H9 (cell line): ENCODE data around the gene TBL1Y. TPM values are rescaled to one million over a fixed set of nuclear protein-coding genes. Genes with fewer than 3 reads are reported as not detected.

Experiments used
- DNase-seq: peaks from one replicate; pipeline ENCODE4 v3.0.0-alpha.2; 2017
- H2AFZ ChIP-seq: one replicate; pipeline ENCODE4 v1.6.1; 2013; ENCODE audit warnings: mild to moderate bottlenecking, low read length, control low read depth, moderate library complexity
- H2AK5ac ChIP-seq: 2 replicates; pipeline ENCODE4 v1.6.1; 2013; ENCODE audit warnings: low read length, control low read depth, mixed read lengths; ENCODE audit not compliant: insufficient read length
- H2BK120ac ChIP-seq: one replicate; pipeline ENCODE4 v1.6.1; 2013; ENCODE audit warnings: low read depth, mild to moderate bottlenecking, low read length, control low read depth, inconsistent platforms; ENCODE audit not compliant: poor library complexity, severe bottlenecking
- H2BK12ac ChIP-seq: 2 replicates; pipeline ENCODE4 v1.6.1; 2013; ENCODE audit warnings: low read length, control low read depth, mixed read lengths, low read depth; ENCODE audit not compliant: insufficient read length
- H2BK15ac ChIP-seq: 2 replicates; pipeline ENCODE4 v1.6.1; 2013; ENCODE audit warnings: low read depth, low read length, control low read depth
- H2BK20ac ChIP-seq: one replicate; pipeline ENCODE4 v1.6.1; 2013; ENCODE audit warnings: low read depth, mild to moderate bottlenecking, low read length, control low read depth, inconsistent platforms; ENCODE audit not compliant: poor library complexity, severe bottlenecking
- H2BK5ac ChIP-seq: 2 replicates; pipeline ENCODE4 v1.6.1; 2013; ENCODE audit warnings: low read length, control low read depth, mixed read lengths; ENCODE audit not compliant: insufficient read length
- H3K14ac ChIP-seq: 2 replicates; pipeline ENCODE4 v1.6.1; 2013; ENCODE audit warnings: low read length, control low read depth; ENCODE audit not compliant: insufficient read depth
- H3K18ac ChIP-seq: 2 replicates; pipeline ENCODE4 v1.6.1; 2013; ENCODE audit warnings: low read depth, mild to moderate bottlenecking, mixed read lengths, low read length, control low read depth; ENCODE audit not compliant: insufficient read length
- H3K23ac ChIP-seq: 2 replicates; pipeline ENCODE4 v1.6.1; 2013; ENCODE audit warnings: low read length, control low read depth, mixed read lengths, low read depth; ENCODE audit not compliant: insufficient read length
- H3K23me2 ChIP-seq: 2 replicates; pipeline ENCODE4 v1.6.1; 2013; ENCODE audit warnings: low read depth, mild to moderate bottlenecking, mixed read lengths, low read length, control low read depth; ENCODE audit not compliant: insufficient read length, poor library complexity, severe bottlenecking
- H3K27ac ChIP-seq: 2 replicates; pipeline ENCODE4 v1.5.1; 2013; ENCODE audit warnings: low read length, control low read depth, mixed read lengths, low read depth; ENCODE audit not compliant: insufficient read length
- H3K27me3 ChIP-seq: 2 replicates; pipeline ENCODE4 v1.6.1; 2013; ENCODE audit warnings: low read length, control low read depth, inconsistent platforms; ENCODE audit not compliant: insufficient read depth
- H3K4ac ChIP-seq: 2 replicates; pipeline ENCODE4 v1.6.1; 2013; ENCODE audit warnings: low read depth, mild to moderate bottlenecking, control low read depth, inconsistent platforms, low read length, moderate library complexity
- H3K4me1 ChIP-seq: 2 replicates; pipeline ENCODE4 v1.6.1; 2013; ENCODE audit warnings: low read length, control low read depth, inconsistent platforms; ENCODE audit not compliant: insufficient read depth
- H3K4me2 ChIP-seq: 2 replicates; pipeline ENCODE4 v1.6.1; 2013; ENCODE audit warnings: low read length, control low read depth, mixed read lengths; ENCODE audit not compliant: insufficient read length, insufficient read depth
- H3K56ac ChIP-seq: 2 replicates; pipeline ENCODE4 v1.6.1; 2013; ENCODE audit warnings: low read depth, mild to moderate bottlenecking, mixed read lengths, low read length, control low read depth; ENCODE audit not compliant: insufficient read length
- H3K79me1 ChIP-seq: 2 replicates; pipeline ENCODE4 v1.6.1; 2013; ENCODE audit warnings: low read depth, mild to moderate bottlenecking, moderate library complexity, low read length, control low read depth, inconsistent platforms; ENCODE audit not compliant: insufficient read depth, poor library complexity, severe bottlenecking
- H3K79me2 ChIP-seq: 2 replicates; pipeline ENCODE4 v1.6.1; 2013; ENCODE audit warnings: low read length, control low read depth, inconsistent platforms; ENCODE audit not compliant: insufficient read depth
- H3K9ac ChIP-seq: 2 replicates; pipeline ENCODE4 v1.6.1; 2013; ENCODE audit warnings: low read length, control low read depth, mixed read lengths; ENCODE audit not compliant: insufficient read length; ENCODE audit errors: extremely low read depth
- H3K9me3 ChIP-seq: one replicate; pipeline ENCODE4 v1.6.1; 2013; ENCODE audit warnings: low read depth, low read length, inconsistent platforms; ENCODE audit not compliant: control insufficient read depth
- H3T11ph ChIP-seq: one replicate; pipeline ENCODE4 v1.6.1; 2013; ENCODE audit warnings: mild to moderate bottlenecking, low read length, control low read depth, inconsistent platforms
- H4K20me1 ChIP-seq: one replicate; pipeline ENCODE4 v1.6.1; 2013; ENCODE audit not compliant: control insufficient read depth, insufficient read length, insufficient read depth
- H4K5ac ChIP-seq: 2 replicates; pipeline ENCODE4 v1.6.1; 2013; ENCODE audit warnings: low read depth, mild to moderate bottlenecking, mixed read lengths, low read length, control low read depth; ENCODE audit not compliant: insufficient read length
- H4K8ac ChIP-seq: replicated peaks from 2 replicates; pipeline ENCODE4 v1.6.1; 2013; ENCODE audit warnings: low read length, control low read depth, mixed read lengths, low read depth; ENCODE audit not compliant: insufficient read length
- H4K91ac ChIP-seq: 2 replicates; pipeline ENCODE4 v1.6.1; 2013; ENCODE audit warnings: low read depth, mild to moderate bottlenecking, moderate library complexity, mixed read lengths, low read length, control low read depth; ENCODE audit not compliant: insufficient read length
- H3K27ac Mint-ChIP-seq, 3 experiments: 2 replicates in 2 of 3; 3 replicates in 1 of 3; pipeline ENCODE4 v1.8.0; 2020 to 2021; ENCODE audit warnings: mixed read lengths in 3 of 3, mild to moderate bottlenecking in 1 of 3, moderate library complexity in 1 of 3
- H3K27me3 Mint-ChIP-seq: 2 replicates; pipeline ENCODE4 v1.8.0; 2021; ENCODE audit warnings: low read depth, mild to moderate bottlenecking, moderate library complexity, mixed read lengths
- H3K36me3 Mint-ChIP-seq, 3 experiments: 2 replicates in 2 of 3; 3 replicates in 1 of 3; pipeline ENCODE4 v1.8.0; 2020 to 2021; ENCODE audit warnings: low read depth in 3 of 3, mixed read lengths in 3 of 3; ENCODE audit not compliant: insufficient read depth in 1 of 3
- H3K4me1 Mint-ChIP-seq, 2 experiments: 2 replicates each; pipeline ENCODE4 v1.8.0; 2020; ENCODE audit warnings: mixed read lengths in 2 of 2
- H3K4me3 Mint-ChIP-seq, 2 experiments: 2 replicates in 1 of 2; 3 replicates in 1 of 2; pipeline ENCODE4 v1.8.0; 2020 to 2021; ENCODE audit warnings: mild to moderate bottlenecking in 2 of 2, mixed read lengths in 2 of 2, moderate library complexity in 1 of 2
- H3K9me3 Mint-ChIP-seq, 2 experiments: 2 replicates in 1 of 2; 3 replicates in 1 of 2; pipeline ENCODE4 v1.8.0; 2020; ENCODE audit warnings: mild to moderate bottlenecking in 2 of 2, mixed read lengths in 2 of 2, moderate library complexity in 1 of 2
- WGBS: extraction: QIAGEN DNeasy Blood & Tissue Kit; methylation state at CpG from one replicate; pipeline ENCODE4 v1.1.7; 2013; ENCODE audit warnings: missing lambda C conversion rate, low lambda C conversion rate, mixed read lengths; ENCODE audit not compliant: insufficient read length; ENCODE audit errors: extremely low coverage; 5-methylcytosine and 5-hydroxymethylcytosine counted together
- total RNA-seq: library from RNA; stranded (reverse); gene quantifications from 2 replicates; pipeline ENCODE4 v1.2.1, GENCODE V29; 2021
- TF ChIP-seq, protein P1 (sequence below): fragments of 200-600 bp; sonication (generic); conservative IDR thresholded peaks from 3 replicates; pipeline ENCODE4 v1.8.0; 2021; ENCODE audit warnings: antibody characterized with exemption, mild to moderate bottlenecking

Gene TBL1Y
- total RNA-seq, 1 experiment from 2014 or later = not detected

DNA sequence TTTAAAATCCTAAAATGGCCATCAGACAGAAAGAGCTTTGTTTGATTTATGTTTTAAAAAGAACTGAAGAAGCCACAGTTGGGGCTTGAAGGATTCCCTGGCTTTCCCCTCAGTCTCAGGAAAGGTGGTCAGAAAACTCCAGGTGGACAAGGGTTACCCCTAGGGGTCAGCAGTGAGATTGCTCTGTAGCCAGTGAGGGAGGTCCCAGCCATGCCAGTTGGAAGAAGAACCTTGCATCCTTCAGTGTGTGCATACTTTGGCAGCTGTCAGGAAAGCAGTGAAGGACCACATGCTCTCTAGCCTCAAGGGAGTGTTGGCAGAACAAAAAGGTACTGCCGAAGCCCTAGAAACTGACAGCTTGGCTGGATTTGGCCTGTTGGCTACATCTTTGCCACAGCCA lies 182.3 kb downstream of the TBL1Y start:
- DNase-seq = no peak
- H3K4ac ChIP-seq = no peak overlapping the region
- H3K27ac ChIP-seq = no peak overlapping the region
- H3K56ac ChIP-seq = no peak overlapping the region
- Mint-ChIP-seq H3K27me3 (no peaks in the 10 kb centered on the region), H3K4me1 (no peaks in the 10 kb centered on the region), H3K4me3 (no peak overlapping the region), H3K9me3 (no peaks in the 10 kb centered on the region), H3K27ac (no peak overlapping the region), H3K36me3 (no peaks in the 10 kb centered on the region)
- no peak overlapping the region for H2AFZ ChIP-seq
- no peak overlapping the region for H2BK5ac ChIP-seq
- no peaks in the 10 kb centered on the region for H3K9me3 ChIP-seq
- no peak overlapping the region for H3K4me2 ChIP-seq
- no peaks in the 10 kb centered on the region for H3K4me1 ChIP-seq
- H4K20me1 ChIP-seq = no peaks in the 10 kb centered on the region
- no peak overlapping the region for H4K8ac ChIP-seq
- H3K14ac ChIP-seq = no peak overlapping the region
- no peak overlapping the region for H2AK5ac ChIP-seq
- H3T11ph ChIP-seq = no peak overlapping the region
- H3K27me3 ChIP-seq = no peaks in the 10 kb centered on the region
- H3K79me2 ChIP-seq = no peaks in the 10 kb centered on the region
- no peak overlapping the region for H2BK12ac ChIP-seq
- H4K91ac ChIP-seq = no peak overlapping the region
- H2BK20ac ChIP-seq = no peak overlapping the region
- H3K23me2 ChIP-seq = no peaks in the 10 kb centered on the region
- no peak overlapping the region for H2BK120ac ChIP-seq
- no CpG with 5 or more reads among the region's 1 CpG for WGBS
- H4K5ac ChIP-seq = no peak overlapping the region
- H3K18ac ChIP-seq = no peak overlapping the region
- no peaks in the 10 kb centered on the region for H3K79me1 ChIP-seq
- H3K9ac ChIP-seq = no peak overlapping the region
- TF ChIP-seq, protein P1, sequence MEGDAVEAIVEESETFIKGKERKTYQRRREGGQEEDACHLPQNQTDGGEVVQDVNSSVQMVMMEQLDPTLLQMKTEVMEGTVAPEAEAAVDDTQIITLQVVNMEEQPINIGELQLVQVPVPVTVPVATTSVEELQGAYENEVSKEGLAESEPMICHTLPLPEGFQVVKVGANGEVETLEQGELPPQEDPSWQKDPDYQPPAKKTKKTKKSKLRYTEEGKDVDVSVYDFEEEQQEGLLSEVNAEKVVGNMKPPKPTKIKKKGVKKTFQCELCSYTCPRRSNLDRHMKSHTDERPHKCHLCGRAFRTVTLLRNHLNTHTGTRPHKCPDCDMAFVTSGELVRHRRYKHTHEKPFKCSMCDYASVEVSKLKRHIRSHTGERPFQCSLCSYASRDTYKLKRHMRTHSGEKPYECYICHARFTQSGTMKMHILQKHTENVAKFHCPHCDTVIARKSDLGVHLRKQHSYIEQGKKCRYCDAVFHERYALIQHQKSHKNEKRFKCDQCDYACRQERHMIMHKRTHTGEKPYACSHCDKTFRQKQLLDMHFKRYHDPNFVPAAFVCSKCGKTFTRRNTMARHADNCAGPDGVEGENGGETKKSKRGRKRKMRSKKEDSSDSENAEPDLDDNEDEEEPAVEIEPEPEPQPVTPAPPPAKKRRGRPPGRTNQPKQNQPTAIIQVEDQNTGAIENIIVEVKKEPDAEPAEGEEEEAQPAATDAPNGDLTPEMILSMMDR = no peak
- no peak overlapping the region for H2BK15ac ChIP-seq
- H3K23ac ChIP-seq = no peak overlapping the region
